Measurements from ENCODE around the gene CHD2.
A peak's percentile ranks its signal among the peaks of the same experiment; 100 is the strongest.

CHD2 gene

GRCh38 chr15:92952458-92952850 lies 52.3 kb downstream of the CHD2 start:
- Histone ChIP-seq H3K27me3 (no peaks in the 10 kb centered on the region), H3K36me3 (peaks cover 97% of the 10 kb centered on the region), H3K4me3 (ENCODE audit: low read depth, low read length) (no peak overlapping the region), H3K4me1 (no peaks in the 10 kb centered on the region), H3K9me3 (no peaks in the 10 kb centered on the region; the same call in 1 of the 2 replicates)
- TF ChIP-seq CTCF (IDR thresholded peaks at IDR 0.05; ENCODE audit: low read depth, low read length): no peak
- DNase-seq: no peak

GRCh38 chr15:92953566-92953965 lies 53.4 kb downstream of the CHD2 start:
- H3K4me3 ChIP-seq (ENCODE audit: low read depth, low read length): no peak overlapping the region
- peaks cover 96% of the 10 kb centered on the region for H3K36me3 ChIP-seq
- DNase-seq: no peak
- H3K27me3 ChIP-seq: no peaks in the 10 kb centered on the region
- H3K9me3 ChIP-seq: no peaks in the 10 kb centered on the region; the same call in 1 of the 2 replicates
- no peak for TF ChIP-seq CTCF (IDR thresholded peaks at IDR 0.05; ENCODE audit: low read depth, low read length)
- H3K4me1 ChIP-seq: no peaks in the 10 kb centered on the region

GRCh38 chr15:92954002-92954401 lies 53.9 kb downstream of the CHD2 start:
- no peak for TF ChIP-seq CTCF (IDR thresholded peaks at IDR 0.05; ENCODE audit: low read depth, low read length)
- DNase-seq: no peak

GRCh38 chr15:92954578-92954977 lies 54.5 kb downstream of the CHD2 start:
- DNase-seq: peak; percentile 22
- Histone ChIP-seq H3K4me1 (no peaks in the 10 kb centered on the region), H3K36me3 (peaks cover 94% of the 10 kb centered on the region), H3K27me3 (no peaks in the 10 kb centered on the region), H3K9me3 (no peaks in the 10 kb centered on the region), H3K4me3 (ENCODE audit: low read depth, low read length) (no peak overlapping the region)
- TF ChIP-seq CTCF (IDR thresholded peaks at IDR 0.05; ENCODE audit: low read depth, low read length): peak; percentile 63

More at GRCh38 chr15:92954002-92954401, 53.9 kb downstream of the CHD2 start:
- no peaks in the 10 kb centered on the region for H3K27me3 ChIP-seq
- H3K9me3 ChIP-seq: no peaks in the 10 kb centered on the region
- H3K36me3 ChIP-seq: peaks cover 96% of the 10 kb centered on the region
- no peaks in the 10 kb centered on the region for H3K4me1 ChIP-seq
- no peak overlapping the region for H3K4me3 ChIP-seq (ENCODE audit: low read depth, low read length)

- peaks cover 89% of the 10 kb centered on the region for H3K36me3 ChIP-seq
- TF ChIP-seq CTCF (IDR thresholded peaks at IDR 0.05; ENCODE audit: low read depth, low read length): no peak
- H3K4me1 ChIP-seq: no peaks in the 10 kb centered on the region
- no peak for DNase-seq
- H3K27me3 ChIP-seq: no peaks in the 10 kb centered on the region
- H3K4me3 ChIP-seq (ENCODE audit: low read depth, low read length): no peak overlapping the region
- no peaks in the 10 kb centered on the region for H3K9me3 ChIP-seq
Measured at GRCh38 chr15:92955706-92956105, 55.6 kb downstream of the CHD2 start.

- no peaks in the 10 kb centered on the region for H3K4me1 ChIP-seq
- H3K4me3 ChIP-seq (ENCODE audit: low read depth, low read length): no peak overlapping the region
- no peaks in the 10 kb centered on the region for H3K27me3 ChIP-seq
- no peak for TF ChIP-seq CTCF (IDR thresholded peaks at IDR 0.05; ENCODE audit: low read depth, low read length)
- peaks cover 86% of the 10 kb centered on the region for H3K36me3 ChIP-seq
- H3K9me3 ChIP-seq: no peaks in the 10 kb centered on the region
- DNase-seq: no peak
Measured at GRCh38 chr15:92958105-92958504, 58.0 kb downstream of the CHD2 start.

Data from BE2C (cell line).